GM06990 (cell line): ENCODE data around the gene ALG1L2.
A peak's percentile ranks its signal among the peaks of the same experiment; 100 is the strongest.
"Not testable (repeated sequence)": the region's sequence is repeated elsewhere in the genome, so short reads cannot be mapped to it uniquely, and the experiment has no call there.

Experiments used
- DNase-seq: peaks from one replicate; pipeline ENCODE4 v3.0.0-alpha.2; 2011; ENCODE audit not compliant: insufficient read length; ENCODE audit errors: extremely low read depth
- H3K27me3 ChIP-seq: replicated peaks from 2 replicates; pipeline ENCODE4 v1.6.0; 2011; ENCODE audit warnings: low read length; ENCODE audit not compliant: control insufficient read depth, insufficient read depth
- H3K36me3 ChIP-seq: 2 replicates; pipeline ENCODE4 v1.5.1; 2011; ENCODE audit warnings: low read length; ENCODE audit not compliant: control insufficient read depth, insufficient read depth
- H3K4me3 ChIP-seq: replicated peaks from 2 replicates; pipeline ENCODE4 v1.5.1; 2011; ENCODE audit warnings: low read depth, mild to moderate bottlenecking, control low read depth, low read length
- TF ChIP-seq, protein P1 (sequence below): IDR thresholded peaks from 2 replicates; pipeline ENCODE4 v1.5.1; 2011; ENCODE audit warnings: low read length, control low read depth, mild to moderate bottlenecking, inconsistent platforms; ENCODE audit not compliant: insufficient read depth, poor library complexity, severe bottlenecking

ALG1L2 gene

DNA sequence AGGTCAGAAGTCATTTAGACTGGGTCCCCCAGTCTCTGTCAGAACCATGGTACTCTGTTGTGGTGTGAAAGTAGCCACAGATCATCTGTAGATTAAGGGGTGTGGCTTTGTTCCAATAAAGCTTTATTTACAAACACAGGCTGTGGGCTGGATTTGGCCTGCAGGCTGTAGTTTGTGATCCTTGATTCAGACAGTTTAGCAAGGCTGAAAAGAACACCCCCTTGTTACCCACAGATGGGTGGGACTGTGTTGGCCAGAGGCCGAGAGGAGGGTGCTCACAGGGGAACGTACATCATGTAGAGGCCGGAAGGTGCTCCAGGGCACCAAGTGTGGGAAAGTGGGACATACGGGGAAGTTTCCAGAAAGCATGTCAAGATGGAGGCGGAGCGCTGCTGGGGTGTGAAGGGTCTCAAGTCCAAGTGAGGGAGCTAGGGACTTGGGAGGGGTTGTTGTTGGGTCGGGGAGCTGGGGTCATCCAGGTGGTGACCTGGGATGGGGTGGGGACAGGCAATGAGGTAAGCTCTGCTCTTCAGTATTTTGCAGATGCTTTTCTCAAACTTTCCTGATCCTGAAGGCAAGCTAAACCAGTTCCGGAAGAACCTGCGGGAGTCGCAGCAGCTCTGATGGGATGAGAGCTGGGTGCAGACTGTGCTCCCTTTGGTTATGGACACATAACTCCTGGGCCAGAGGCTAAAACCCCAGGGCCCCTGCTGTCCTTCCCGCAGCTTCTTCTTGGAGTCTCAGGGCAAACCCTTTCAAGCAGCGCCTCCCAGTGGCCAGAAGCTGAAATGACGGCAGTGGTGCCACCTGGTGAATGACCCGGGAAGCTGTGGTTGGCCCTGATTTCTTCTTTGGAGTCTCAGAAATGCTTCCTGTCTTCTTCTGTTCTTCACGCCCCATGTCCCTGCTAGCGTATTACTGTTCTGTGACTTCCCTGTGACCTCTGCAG is 16.3 kb downstream of the ALG1L2 start:
- not testable (repeated sequence) for DNase-seq, H3K27me3 ChIP-seq, H3K36me3 ChIP-seq, H3K4me3 ChIP-seq
- TF ChIP-seq, protein P1, sequence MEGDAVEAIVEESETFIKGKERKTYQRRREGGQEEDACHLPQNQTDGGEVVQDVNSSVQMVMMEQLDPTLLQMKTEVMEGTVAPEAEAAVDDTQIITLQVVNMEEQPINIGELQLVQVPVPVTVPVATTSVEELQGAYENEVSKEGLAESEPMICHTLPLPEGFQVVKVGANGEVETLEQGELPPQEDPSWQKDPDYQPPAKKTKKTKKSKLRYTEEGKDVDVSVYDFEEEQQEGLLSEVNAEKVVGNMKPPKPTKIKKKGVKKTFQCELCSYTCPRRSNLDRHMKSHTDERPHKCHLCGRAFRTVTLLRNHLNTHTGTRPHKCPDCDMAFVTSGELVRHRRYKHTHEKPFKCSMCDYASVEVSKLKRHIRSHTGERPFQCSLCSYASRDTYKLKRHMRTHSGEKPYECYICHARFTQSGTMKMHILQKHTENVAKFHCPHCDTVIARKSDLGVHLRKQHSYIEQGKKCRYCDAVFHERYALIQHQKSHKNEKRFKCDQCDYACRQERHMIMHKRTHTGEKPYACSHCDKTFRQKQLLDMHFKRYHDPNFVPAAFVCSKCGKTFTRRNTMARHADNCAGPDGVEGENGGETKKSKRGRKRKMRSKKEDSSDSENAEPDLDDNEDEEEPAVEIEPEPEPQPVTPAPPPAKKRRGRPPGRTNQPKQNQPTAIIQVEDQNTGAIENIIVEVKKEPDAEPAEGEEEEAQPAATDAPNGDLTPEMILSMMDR: peak; percentile 50

DNA sequence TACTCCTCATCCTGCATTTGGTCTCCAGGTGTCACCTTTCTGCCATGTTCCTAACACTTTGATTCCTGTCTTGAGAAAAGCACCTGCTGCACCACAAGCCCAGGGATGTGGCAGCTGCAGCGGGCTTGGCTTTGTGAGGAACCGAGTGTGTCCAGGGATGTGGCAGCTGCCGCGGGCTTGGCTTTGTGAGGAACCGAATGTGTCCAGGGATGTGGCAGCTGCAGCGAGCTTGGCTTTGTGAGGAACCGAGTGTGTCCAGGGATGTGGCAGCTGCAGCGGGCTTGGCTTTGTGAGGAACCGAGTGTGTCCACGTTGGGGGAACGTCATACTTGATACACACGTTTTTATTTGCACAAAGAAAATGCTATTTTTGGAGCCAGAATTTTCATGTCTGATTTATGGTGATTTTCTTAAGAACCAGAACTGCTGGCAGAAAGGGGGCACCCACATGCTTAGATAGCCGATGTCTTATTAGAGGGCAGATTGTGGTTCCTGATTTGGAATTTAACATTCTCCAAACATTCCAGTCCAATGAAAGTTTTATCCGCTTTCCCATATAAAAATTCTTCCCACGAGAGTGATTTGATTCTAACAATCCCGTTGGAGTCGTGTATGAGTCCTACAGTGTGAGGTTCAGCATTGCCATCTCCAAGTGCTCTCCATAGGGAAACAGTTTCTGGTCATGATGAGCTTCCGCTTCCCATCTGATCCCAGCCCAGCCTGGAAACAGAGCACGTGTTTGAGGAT is 17.2 kb downstream of the ALG1L2 start:
- not testable (repeated sequence) for DNase-seq, H3K36me3 ChIP-seq

DNA sequence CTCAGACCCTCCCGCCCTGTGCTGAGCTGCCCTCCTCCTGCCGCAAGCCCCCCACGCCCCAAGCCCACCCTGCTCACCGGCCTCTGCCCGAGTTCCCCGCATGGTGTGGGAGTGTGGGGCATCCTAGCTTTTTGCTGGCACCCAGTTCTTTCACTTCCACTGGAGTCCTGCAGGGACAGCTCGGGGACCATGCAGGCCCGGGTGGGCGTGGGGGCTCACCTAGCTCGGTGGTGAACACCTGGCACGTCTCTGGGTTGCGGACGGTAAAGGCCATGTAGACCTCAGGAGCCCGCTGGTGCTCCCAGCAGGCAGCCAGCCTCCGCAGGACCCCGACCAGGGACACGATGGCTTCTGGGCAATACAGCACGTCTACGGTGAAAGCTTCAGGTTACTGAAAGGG is 20.9 kb downstream of the ALG1L2 start:
- not testable (repeated sequence) for H3K27me3 ChIP-seq, DNase-seq, H3K36me3 ChIP-seq, H3K4me3 ChIP-seq

More for the DNA sequence above, 17.2 kb downstream of the ALG1L2 start:
- H3K27me3 ChIP-seq, H3K4me3 ChIP-seq: not testable (repeated sequence)

DNA sequence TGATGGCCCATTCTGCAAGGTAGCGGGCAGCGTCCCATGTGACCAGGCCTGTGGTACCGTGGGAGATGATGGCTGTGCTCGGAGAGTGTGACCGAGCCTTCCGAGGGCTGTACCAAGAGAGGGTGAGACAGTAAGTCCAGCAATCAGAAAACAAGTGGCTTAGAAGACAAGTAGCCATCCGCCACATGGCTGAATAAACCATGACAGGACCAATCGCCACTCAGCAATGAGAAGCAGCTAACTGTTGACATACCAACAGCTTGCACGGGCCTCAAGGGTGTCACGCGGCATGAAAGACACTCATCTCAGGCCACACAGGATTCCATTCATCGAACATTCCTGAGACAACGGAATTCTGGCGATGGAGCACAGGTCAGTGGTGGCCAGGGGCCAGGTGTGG is 22.6 kb downstream of the ALG1L2 start:
- H3K4me3 ChIP-seq, DNase-seq, H3K27me3 ChIP-seq, H3K36me3 ChIP-seq: not testable (repeated sequence)

DNA sequence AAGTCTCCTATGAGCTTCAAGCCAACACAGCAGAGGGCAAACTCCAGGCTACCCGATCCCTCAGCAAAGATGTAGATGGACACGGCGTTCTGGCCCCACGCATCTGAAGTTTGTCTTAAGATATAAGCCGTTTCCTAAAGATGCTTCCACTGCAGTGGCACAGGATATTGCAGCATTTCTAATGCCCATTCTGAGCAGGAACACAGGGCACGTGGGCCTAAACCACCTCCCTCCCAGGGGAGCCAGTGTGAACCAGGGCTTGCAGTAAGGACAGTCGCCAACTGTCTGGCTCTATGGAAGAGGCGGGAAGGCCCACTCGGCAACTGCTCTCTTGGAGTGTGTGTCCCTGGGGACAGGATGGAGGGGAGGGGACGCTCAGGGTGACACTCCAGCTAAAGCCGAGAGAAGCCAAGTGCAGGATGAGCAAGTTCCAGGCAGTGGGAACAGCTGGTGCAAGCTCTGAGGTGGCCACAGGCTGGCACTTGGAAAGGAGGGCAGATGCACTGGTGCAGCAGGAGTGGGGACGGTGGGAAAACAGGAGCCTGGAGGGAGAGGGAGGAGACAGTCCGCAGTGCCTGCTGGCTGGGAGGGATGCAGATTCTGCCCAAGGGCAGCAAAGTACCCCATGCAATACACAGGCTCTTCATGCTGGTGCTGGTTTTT is 25.8 kb downstream of the ALG1L2 start:
- not testable (repeated sequence) for DNase-seq, H3K4me3 ChIP-seq, H3K36me3 ChIP-seq, H3K27me3 ChIP-seq

DNA sequence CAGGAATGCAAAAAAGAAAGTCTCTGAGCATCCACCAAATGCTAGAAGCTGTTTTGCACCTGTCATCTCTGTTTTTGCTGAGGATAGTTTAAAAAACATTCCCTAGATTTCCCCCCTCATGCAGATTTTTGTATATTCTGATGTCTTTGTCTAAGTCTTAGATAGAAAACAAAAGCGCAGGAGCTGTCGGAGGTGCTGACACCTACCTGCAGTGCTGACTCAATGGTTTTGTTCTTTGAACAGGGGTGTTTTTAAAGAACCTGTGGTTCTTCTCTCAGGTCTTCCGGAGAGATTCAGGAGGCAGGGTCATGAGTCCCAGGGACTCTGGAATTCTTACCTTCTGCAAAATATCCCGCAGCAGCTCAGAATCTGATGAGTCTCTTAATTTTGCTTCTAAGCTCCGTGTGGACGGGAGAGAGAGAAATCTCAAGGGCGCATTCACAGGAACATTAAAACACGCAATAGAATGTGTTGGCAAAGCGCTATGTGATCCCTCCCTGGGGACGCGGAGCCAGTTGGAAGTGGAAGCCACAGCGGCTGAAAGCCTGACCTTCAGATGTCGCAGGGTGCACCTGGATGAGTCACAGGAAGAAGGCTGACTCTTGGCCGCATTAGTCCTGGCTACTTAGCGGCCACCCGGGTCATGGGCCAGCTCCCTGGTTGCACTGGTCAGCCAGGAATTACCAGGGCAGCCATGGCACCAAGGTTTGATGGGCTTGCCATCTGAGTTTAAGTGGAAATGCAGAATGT is 27.4 kb downstream of the ALG1L2 start:
- not testable (repeated sequence) for H3K27me3 ChIP-seq, H3K4me3 ChIP-seq, DNase-seq, H3K36me3 ChIP-seq

DNA sequence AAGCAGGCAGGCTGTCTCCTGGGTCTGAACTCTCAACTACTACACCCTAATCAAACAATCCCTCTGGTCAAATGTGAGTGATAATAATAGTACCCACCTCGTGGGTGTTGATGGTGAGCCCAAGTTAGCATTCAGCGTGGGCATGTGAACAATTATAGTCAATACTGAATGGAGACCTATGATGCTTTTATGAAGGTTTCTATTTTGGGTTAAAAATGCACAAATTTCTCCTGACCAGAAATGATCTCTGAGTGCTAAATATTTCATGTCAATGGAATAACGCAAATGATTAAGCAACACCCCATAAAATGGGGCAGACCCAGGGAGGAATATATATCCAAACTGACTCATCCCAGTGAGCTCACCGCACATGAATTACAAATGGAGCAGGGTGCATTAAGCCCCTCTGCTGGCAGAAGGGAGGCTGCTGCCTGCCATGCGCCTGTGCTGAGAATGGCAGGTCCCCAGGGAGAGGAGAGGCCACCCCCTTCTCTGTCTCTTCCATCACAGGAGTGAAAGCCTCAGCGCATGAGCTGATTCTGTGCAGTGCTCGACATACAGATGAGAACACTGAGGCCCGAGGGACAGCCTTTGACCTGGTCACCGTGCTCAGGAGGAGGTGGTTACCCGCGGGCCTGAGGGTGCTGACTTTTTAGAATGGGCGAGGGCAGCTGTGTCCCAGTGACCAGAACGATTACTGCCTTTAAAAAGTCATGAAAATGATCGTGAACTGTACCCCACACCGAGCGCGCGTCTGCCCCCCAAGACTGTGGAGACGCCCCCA is 28.9 kb downstream of the ALG1L2 start:
- not testable (repeated sequence) for H3K36me3 ChIP-seq, H3K27me3 ChIP-seq
- peak; percentile 45 for DNase-seq
- H3K4me3 ChIP-seq: peak overlapping the region; percentile 76

DNA sequence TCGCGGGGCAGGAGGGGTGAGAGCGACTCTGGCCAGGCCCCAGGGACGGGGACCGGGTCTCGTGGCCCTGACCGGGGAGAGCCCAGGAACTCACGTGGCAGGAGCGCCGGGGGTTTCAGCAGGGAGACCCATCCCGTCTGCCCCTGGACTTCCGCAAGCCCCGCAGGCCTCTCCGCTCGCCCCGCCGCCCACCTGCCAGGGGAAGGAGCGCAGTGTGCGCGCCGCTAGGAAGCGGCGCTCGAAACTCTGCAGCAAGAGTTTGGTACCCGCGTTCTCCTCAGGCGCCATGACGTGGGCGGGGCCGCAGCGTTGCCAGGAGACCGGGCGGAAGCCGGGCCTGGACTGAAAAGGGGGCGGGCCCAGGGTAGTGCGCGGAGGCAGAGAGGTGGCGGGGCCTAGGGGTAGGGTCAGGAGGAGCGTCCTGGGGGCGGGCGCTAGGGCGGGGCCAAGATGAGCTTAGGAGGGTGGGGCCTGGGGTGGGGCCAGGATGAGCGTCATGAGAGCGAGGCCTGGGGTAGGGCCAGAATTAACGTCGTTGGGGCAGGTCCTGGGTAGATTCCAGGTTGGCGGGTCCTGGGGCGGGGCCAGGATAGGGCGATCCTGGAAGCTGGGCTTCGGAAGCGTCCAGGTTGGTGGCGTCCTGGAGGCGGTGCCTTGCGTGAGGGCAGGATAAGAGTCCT is 29.7 kb downstream of the ALG1L2 start:
- Histone ChIP-seq H3K4me3 (peak overlapping the region; percentile 76), H3K36me3 (no peaks in the 10 kb centered on the region; the same call in 1 of the 2 replicates), H3K27me3 (no peaks in the 10 kb centered on the region)
- TF ChIP-seq, protein P1: no peak
- peak; percentile 95 for DNase-seq

DNA sequence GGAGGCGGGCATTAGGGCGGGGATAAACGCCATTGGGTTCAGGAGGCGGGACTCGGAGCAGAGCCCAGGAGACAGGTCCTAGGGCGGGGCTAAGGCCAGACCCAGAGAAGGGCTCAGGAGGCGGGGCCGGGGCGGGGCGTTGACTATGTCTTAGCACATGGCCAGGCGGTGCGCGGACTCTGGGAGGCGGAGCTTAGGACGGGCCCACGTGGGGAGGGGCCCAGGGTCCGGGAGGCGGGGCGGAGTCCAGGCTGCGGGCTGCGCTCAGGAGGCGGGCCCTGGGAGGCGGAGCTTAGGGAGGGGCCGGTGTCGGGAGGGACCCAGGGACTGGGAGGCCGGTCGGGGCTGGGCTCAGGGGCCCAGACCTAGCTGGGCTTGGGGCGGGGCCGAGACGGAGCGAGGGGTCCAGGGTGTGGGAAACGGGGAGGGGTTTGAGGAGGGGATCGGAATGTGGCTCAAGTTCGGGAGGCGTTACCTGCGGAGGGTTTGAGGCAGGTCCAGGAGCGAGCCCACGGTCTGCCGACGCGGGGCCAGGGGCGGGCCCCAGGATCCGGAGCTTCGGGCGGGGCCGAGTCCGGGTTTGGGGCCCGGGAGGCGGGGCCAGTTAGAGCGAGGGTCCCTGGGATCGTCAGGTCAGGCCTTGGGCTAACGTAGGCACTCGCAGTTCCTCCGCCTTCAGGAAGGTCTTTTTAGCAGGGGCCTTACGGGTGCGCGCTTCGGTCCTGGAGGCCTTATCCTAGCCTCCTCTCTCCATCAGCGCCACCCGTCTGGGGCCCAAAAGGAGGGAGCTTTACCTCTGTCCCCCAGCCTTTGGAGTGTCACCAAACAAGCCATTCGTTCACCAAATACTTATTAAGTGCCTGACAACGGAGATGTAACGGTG is 30.5 kb downstream of the ALG1L2 start:
- not testable (repeated sequence) for H3K27me3 ChIP-seq, H3K36me3 ChIP-seq
- peak overlapping the region; percentile 83 for H3K4me3 ChIP-seq
- peak; percentile 93 for DNase-seq

DNA sequence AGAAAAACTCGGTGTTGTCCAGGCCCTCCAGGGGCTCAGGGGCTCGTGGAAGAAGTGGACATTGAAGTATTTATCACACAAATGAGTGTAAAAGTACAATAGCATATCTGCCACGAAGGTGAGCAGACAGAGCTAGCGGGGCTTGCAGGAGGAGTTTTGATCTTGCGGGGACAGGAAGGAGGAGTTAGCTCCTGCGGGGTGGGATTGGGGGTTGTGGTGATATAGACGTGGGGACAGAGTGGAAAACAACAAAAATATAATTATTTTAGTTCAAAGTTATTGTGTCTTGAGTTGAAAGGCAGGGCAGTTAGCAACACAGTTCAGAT is 31.1 kb downstream of the ALG1L2 start:
- peak overlapping the region; percentile 83 for H3K4me3 ChIP-seq
- DNase-seq, H3K27me3 ChIP-seq, H3K36me3 ChIP-seq: not testable (repeated sequence)
